ENCODE data around the gene AHRR.
"Not testable (repeated sequence)": the region's sequence is repeated elsewhere in the genome, so short reads cannot be mapped to it uniquely, and the experiment has no call there.

AHRR gene

GRCh38 chr5:402615-403359, 81.3 kb downstream of the AHRR start:
- DNase-seq (ENCODE audit: low spot score in 2 of 2) (peak in 1 of 2 donors; percentile 35), ATAC-seq (peak; percentile 49)
- Mint-ChIP-seq H3K9me3 (no peaks in the 10 kb centered on the region), H3K36me3 (peaks cover 47% of the 10 kb centered on the region), H3K4me3 (no peak overlapping the region), H3K27ac (no peak overlapping the region), H3K4me1 (peaks cover 17% of the 10 kb centered on the region)

GRCh38 chr5:403995-404394, 82.5 kb downstream of the AHRR start:
- H3K4me3 Mint-ChIP-seq: no peak overlapping the region
- peaks cover 38% of the 10 kb centered on the region for H3K36me3 Mint-ChIP-seq
- H3K4me1 Mint-ChIP-seq: peaks cover 17% of the 10 kb centered on the region
- no peaks in the 10 kb centered on the region for H3K9me3 Mint-ChIP-seq
- DNase-seq (ENCODE audit: low spot score in 2 of 2) (no peak), ATAC-seq (no peak)
- no peak overlapping the region for H3K27ac Mint-ChIP-seq

- Mint-ChIP-seq H3K9me3 (no peaks in the 10 kb centered on the region), H3K36me3 (peaks cover 30% of the 10 kb centered on the region), H3K4me3 (no peak overlapping the region), H3K4me1 (peaks cover 13% of the 10 kb centered on the region), H3K27ac (no peak overlapping the region)
- DNase-seq (ENCODE audit: low spot score in 2 of 2): no peak
- no peak for ATAC-seq
Observed at GRCh38 chr5:404666-405241, 83.2 kb downstream of the AHRR start.

- Mint-ChIP-seq H3K36me3 (peaks cover 23% of the 10 kb centered on the region), H3K9me3 (no peaks in the 10 kb centered on the region), H3K27ac (no peak overlapping the region), H3K4me3 (no peak overlapping the region), H3K4me1 (peaks cover 7% of the 10 kb centered on the region)
- DNase-seq (ENCODE audit: low spot score in 2 of 2) (no peak), ATAC-seq (no peak)
Observed at GRCh38 chr5:405421-405820, 83.9 kb downstream of the AHRR start.

- Mint-ChIP-seq H3K27ac (peak overlapping the region; percentile 53), H3K4me3 (no peak overlapping the region), H3K4me1 (peaks cover 7% of the 10 kb centered on the region), H3K9me3 (no peaks in the 10 kb centered on the region), H3K36me3 (peaks cover 19% of the 10 kb centered on the region)
- DNase-seq (ENCODE audit: low spot score in 2 of 2): no peak
- ATAC-seq: no peak
Observed at GRCh38 chr5:406041-406440, 84.5 kb downstream of the AHRR start.

- Mint-ChIP-seq H3K4me1 (peaks cover 15% of the 10 kb centered on the region), H3K9me3 (no peaks in the 10 kb centered on the region), H3K27ac (no peak overlapping the region), H3K4me3 (no peak overlapping the region), H3K36me3 (peaks cover 18% of the 10 kb centered on the region)
- ATAC-seq (no peak), DNase-seq (ENCODE audit: low spot score in 2 of 2) (no peak)
Observed at GRCh38 chr5:407051-407450, 85.5 kb downstream of the AHRR start.

- DNase-seq (ENCODE audit: low spot score in 2 of 2): no peak
- ATAC-seq: no peak
- no peaks in the 10 kb centered on the region for H3K9me3 Mint-ChIP-seq
- H3K27ac Mint-ChIP-seq: no peak overlapping the region
- H3K36me3 Mint-ChIP-seq: peaks cover 21% of the 10 kb centered on the region
- peaks cover 16% of the 10 kb centered on the region for H3K4me1 Mint-ChIP-seq
- no peak overlapping the region for H3K4me3 Mint-ChIP-seq
Observed at GRCh38 chr5:407801-408268, 86.3 kb downstream of the AHRR start.

GRCh38 chr5:410911-411517, 89.5 kb downstream of the AHRR start:
- H3K4me1 Mint-ChIP-seq: peaks cover 24% of the 10 kb centered on the region
- H3K36me3 Mint-ChIP-seq: peaks cover 24% of the 10 kb centered on the region
- no peaks in the 10 kb centered on the region for H3K9me3 Mint-ChIP-seq
- no peak overlapping the region for H3K27ac Mint-ChIP-seq
- ATAC-seq (no peak), DNase-seq (ENCODE audit: low spot score in 2 of 2) (no peak)
- no peak overlapping the region for H3K4me3 Mint-ChIP-seq

GRCh38 chr5:411728-412127, 90.2 kb downstream of the AHRR start:
- peak; percentile 55 for ATAC-seq
- Mint-ChIP-seq H3K9me3 (no peaks in the 10 kb centered on the region), H3K27ac (no peak overlapping the region), H3K4me3 (no peak overlapping the region), H3K4me1 (peaks cover 31% of the 10 kb centered on the region), H3K36me3 (peaks cover 24% of the 10 kb centered on the region)
- DNase-seq (ENCODE audit: low spot score in 2 of 2): no peak

- ATAC-seq: peak; percentile 84
- not testable (repeated sequence) for H3K9me3 Mint-ChIP-seq
- H3K36me3 Mint-ChIP-seq: peaks cover 24% of the 10 kb centered on the region
Observed at GRCh38 chr5:414991-415927, 93.7 kb downstream of the AHRR start.

GRCh38 chr5:415928-416635, 94.6 kb downstream of the AHRR start:
- Mint-ChIP-seq H3K4me1 (peaks cover 32% of the 10 kb centered on the region), H3K9me3 (no peaks in the 10 kb centered on the region), H3K36me3 (peaks cover 24% of the 10 kb centered on the region), H3K27ac (peak overlapping the region; percentile 58), H3K4me3 (peak overlapping the region; percentile 44)
- ATAC-seq (peak; percentile 92), DNase-seq (ENCODE audit: low spot score in 2 of 2) (no peak)

More at GRCh38 chr5:414991-415927, 93.7 kb downstream of the AHRR start:
- H3K4me3 Mint-ChIP-seq: peak overlapping the region; percentile 44
- peak in 1 of 2 donors; percentile 71 for DNase-seq (ENCODE audit: low spot score in 2 of 2)
- H3K27ac Mint-ChIP-seq: peak overlapping the region; percentile 58
- peaks cover 33% of the 10 kb centered on the region for H3K4me1 Mint-ChIP-seq

GRCh38 chr5:416636-416960, 95.1 kb downstream of the AHRR start:
- H3K9me3 Mint-ChIP-seq: no peaks in the 10 kb centered on the region
- ATAC-seq (no peak), DNase-seq (ENCODE audit: low spot score in 2 of 2) (no peak)
- peak overlapping the region; percentile 58 for H3K27ac Mint-ChIP-seq
- H3K4me3 Mint-ChIP-seq: peak overlapping the region; percentile 44
- H3K4me1 Mint-ChIP-seq: peaks cover 30% of the 10 kb centered on the region
- H3K36me3 Mint-ChIP-seq: peaks cover 23% of the 10 kb centered on the region

GRCh38 chr5:417301-418161, 96.0 kb downstream of the AHRR start:
- DNase-seq (ENCODE audit: low spot score in 2 of 2) (no peak), ATAC-seq (no peak)
- Mint-ChIP-seq H3K4me3 (no peak overlapping the region), H3K27ac (no peak overlapping the region), H3K4me1 (peaks cover 28% of the 10 kb centered on the region), H3K9me3 (no peaks in the 10 kb centered on the region), H3K36me3 (peaks cover 16% of the 10 kb centered on the region)

Data from stimulated activated effector memory CD8-positive, alpha-beta T cell treated with anti-CD3 and anti-CD28 coated beads, Interleukin-12 subunit alpha, Interleukin-12 subunit beta, amount 100 ng/mL, for 72 hours (primary cell).